ENCODE results near the gene GNL1.

GRCh38 chr6:30491991-30492952, 64.0 kb downstream of the GNL1 start:
- no peak for TF ChIP-seq CTCF (IDR thresholded peaks at IDR 0.05)
- TF ChIP-seq POLR2A (IDR thresholded peaks at IDR 0.05), result no peak
- TF ChIP-seq EP300 (IDR thresholded peaks at IDR 0.05; ENCODE audit: low read depth), result no peak
